ENCODE results near the gene OBSCN. TPM values are rescaled to one million over a fixed set of nuclear protein-coding genes. Genes with fewer than 3 reads are reported as not detected.
A peak's percentile ranks its signal among the peaks of the same experiment; 100 is the strongest.

Gene OBSCN
- total RNA-seq, 1 donor from 2014 or later = 10.2 TPM

DNA sequence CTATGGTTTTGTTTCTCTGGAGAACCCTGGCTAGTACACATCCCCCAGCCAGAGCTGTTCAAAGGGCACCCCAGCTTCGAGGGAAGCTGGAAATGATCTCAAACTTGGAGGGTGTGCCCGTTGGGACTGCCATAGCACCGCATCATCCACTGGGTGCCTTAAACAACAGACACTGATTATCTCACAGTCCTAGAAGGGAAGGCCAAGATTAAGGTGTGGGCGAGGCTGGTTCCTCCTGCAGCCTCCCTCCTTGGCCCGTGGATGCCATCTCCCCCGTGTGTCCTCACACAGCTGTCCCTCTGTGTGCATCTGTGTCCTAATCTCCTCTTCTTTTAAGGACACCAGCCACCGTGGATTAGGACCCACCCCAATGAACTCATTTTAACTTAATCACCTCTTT lies 46.5 kb upstream of the OBSCN start:
- no peak overlapping the region for H3K4me3 Mint-ChIP-seq (ENCODE audit: unreplicated experiment)
- no peaks in the 10 kb centered on the region for H3K9me3 Mint-ChIP-seq (ENCODE audit: low read depth)
- H3K36me3 Mint-ChIP-seq (ENCODE audit: low read depth) = no peaks in the 10 kb centered on the region
- DNase-seq (ENCODE audit: low spot score) = no peak
- H3K27me3 Mint-ChIP-seq (ENCODE audit: low read depth) = no peaks in the 10 kb centered on the region
- H3K4me1 Mint-ChIP-seq (ENCODE audit: low read depth) = peaks cover 17% of the 10 kb centered on the region
- H3K27ac Mint-ChIP-seq (ENCODE audit: unreplicated experiment) = no peak overlapping the region
- TF ChIP-seq, protein P1, sequence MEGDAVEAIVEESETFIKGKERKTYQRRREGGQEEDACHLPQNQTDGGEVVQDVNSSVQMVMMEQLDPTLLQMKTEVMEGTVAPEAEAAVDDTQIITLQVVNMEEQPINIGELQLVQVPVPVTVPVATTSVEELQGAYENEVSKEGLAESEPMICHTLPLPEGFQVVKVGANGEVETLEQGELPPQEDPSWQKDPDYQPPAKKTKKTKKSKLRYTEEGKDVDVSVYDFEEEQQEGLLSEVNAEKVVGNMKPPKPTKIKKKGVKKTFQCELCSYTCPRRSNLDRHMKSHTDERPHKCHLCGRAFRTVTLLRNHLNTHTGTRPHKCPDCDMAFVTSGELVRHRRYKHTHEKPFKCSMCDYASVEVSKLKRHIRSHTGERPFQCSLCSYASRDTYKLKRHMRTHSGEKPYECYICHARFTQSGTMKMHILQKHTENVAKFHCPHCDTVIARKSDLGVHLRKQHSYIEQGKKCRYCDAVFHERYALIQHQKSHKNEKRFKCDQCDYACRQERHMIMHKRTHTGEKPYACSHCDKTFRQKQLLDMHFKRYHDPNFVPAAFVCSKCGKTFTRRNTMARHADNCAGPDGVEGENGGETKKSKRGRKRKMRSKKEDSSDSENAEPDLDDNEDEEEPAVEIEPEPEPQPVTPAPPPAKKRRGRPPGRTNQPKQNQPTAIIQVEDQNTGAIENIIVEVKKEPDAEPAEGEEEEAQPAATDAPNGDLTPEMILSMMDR (IDR thresholded peaks at IDR 0.05) = no peak

DNA sequence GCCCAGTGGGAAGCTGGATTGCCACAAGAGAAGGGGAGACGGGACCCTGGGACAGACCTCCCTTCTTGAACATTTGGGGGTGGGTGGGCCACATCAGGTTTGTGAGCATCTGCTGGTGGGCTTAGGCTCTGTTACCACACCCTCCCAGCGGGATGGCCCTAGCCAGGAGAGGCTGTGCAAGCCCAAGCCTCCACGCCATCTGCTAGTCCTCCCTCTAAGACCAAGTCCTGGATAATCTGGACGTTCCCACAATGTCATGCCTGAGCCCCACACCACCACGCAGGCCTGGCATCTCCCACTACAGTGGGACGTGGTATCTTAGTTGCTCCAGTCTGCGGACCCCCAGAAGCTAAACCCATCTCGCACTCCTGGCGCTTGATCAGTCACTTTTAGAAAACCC lies 46.0 kb upstream of the OBSCN start:
- H3K4me1 Mint-ChIP-seq (ENCODE audit: low read depth) = peaks cover 21% of the 10 kb centered on the region
- no peak for DNase-seq (ENCODE audit: low spot score)
- H3K4me3 Mint-ChIP-seq (ENCODE audit: unreplicated experiment) = no peak overlapping the region
- TF ChIP-seq, protein P1 (IDR thresholded peaks at IDR 0.05) = no peak
- H3K27me3 Mint-ChIP-seq (ENCODE audit: low read depth) = no peaks in the 10 kb centered on the region
- no peak overlapping the region for H3K27ac Mint-ChIP-seq (ENCODE audit: unreplicated experiment)
- H3K36me3 Mint-ChIP-seq (ENCODE audit: low read depth) = no peaks in the 10 kb centered on the region
- H3K9me3 Mint-ChIP-seq (ENCODE audit: low read depth) = no peaks in the 10 kb centered on the region

DNA sequence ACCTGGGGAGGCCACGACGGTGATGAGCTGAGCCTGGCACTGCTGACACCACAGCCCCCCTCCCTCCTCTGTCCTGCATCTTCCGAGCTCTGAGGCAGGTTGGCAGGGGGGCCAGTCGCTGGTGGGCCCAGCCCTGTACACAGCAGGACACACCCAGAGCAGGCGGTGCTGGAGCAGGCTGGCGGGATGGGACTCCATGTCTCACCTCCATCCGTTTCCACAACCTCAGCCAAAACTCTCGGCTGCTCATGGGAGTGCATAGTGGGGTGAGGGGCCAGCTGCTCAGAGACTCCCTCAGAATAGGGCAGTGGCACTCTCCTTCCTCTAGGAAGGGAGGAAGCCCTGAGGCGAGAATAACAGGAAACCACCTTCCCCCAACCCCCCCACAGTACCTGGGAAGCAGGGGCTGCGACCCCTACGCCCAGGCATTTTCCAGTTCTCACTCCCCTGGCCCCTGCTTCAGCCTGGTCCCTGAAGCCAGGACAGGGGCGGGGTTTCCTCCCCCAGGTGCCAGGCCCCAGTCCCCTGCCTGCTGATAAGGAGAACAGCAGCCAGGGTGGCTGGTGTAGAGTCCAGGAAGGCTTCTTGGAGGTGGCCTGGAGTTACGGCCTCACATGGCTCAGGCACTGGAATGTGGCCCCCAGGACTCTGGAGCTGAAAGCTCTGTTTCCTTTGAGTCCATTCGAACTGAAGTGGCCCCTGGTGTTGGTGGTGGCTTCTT lies 45.4 kb upstream of the OBSCN start:
- no peak for DNase-seq (ENCODE audit: low spot score)
- no peaks in the 10 kb centered on the region for H3K9me3 Mint-ChIP-seq (ENCODE audit: low read depth)
- H3K27ac Mint-ChIP-seq (ENCODE audit: unreplicated experiment) = no peak overlapping the region

DNA sequence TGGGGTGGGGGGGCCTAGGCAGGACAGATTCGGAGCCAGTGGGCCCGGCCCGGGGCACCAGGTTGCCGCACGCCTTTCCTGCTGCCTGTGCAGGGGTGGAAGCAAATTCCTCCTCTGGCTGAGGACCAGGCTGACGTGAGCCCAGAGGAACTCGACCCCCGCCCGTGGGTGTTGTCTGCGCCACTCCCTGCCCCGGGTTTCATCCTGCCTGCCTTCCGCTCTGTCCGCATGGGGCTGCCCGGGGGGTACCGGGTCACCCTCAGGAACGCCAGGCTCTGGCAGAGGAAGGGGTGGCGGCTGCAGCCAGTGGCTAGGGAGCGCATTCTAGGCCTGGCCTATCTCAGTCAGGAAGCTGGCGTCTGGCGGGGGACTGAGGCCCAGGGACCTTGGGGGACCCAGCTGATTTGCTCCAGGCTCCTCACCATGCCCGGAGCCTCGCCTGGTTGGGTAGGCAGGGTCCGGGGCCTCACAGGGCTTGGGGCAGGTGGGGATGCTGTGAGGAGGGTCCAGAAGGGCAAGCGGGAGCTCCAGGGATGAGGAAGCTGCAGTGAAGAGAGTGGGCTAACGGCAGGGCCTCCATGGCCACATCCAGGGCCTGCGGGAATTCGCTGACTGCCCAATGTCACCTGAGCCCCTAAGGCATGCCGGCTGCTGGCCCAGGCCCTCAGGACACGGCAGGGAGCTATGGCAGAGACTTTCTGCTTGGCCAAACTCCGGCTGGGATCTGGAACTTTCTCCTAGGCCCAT lies 44.7 kb upstream of the OBSCN start:
- H3K36me3 Mint-ChIP-seq (ENCODE audit: low read depth) = no peaks in the 10 kb centered on the region
- no peak overlapping the region for H3K27ac Mint-ChIP-seq (ENCODE audit: unreplicated experiment)
- H3K4me3 Mint-ChIP-seq (ENCODE audit: unreplicated experiment) = no peak overlapping the region
- no peak for DNase-seq (ENCODE audit: low spot score)
- H3K9me3 Mint-ChIP-seq (ENCODE audit: low read depth) = no peaks in the 10 kb centered on the region
- peaks cover 27% of the 10 kb centered on the region for H3K4me1 Mint-ChIP-seq (ENCODE audit: low read depth)
- no peaks in the 10 kb centered on the region for H3K27me3 Mint-ChIP-seq (ENCODE audit: low read depth)
- TF ChIP-seq, protein P1 (IDR thresholded peaks at IDR 0.05) = no peak

More for the DNA sequence above, 45.4 kb upstream of the OBSCN start:
- Mint-ChIP-seq H3K36me3 (ENCODE audit: low read depth) (no peaks in the 10 kb centered on the region), H3K4me3 (ENCODE audit: unreplicated experiment) (no peak overlapping the region), H3K4me1 (ENCODE audit: low read depth) (peaks cover 23% of the 10 kb centered on the region), H3K27me3 (ENCODE audit: low read depth) (no peaks in the 10 kb centered on the region)
- TF ChIP-seq, protein P1 (IDR thresholded peaks at IDR 0.05) = no peak

- Mint-ChIP-seq H3K4me3 (ENCODE audit: unreplicated experiment) (no peak overlapping the region), H3K27me3 (ENCODE audit: low read depth) (no peaks in the 10 kb centered on the region), H3K36me3 (ENCODE audit: low read depth) (no peaks in the 10 kb centered on the region), H3K9me3 (ENCODE audit: low read depth) (no peaks in the 10 kb centered on the region), H3K4me1 (ENCODE audit: low read depth) (peaks cover 27% of the 10 kb centered on the region), H3K27ac (ENCODE audit: unreplicated experiment) (peak overlapping the region; percentile 80)
- no peak for DNase-seq (ENCODE audit: low spot score)
- TF ChIP-seq, protein P1 (IDR thresholded peaks at IDR 0.05) = no peak
Observed at GRCh38 chr1:228163776-228164519, 43.9 kb upstream of the OBSCN start.
